ENCODE data around the gene ZNF57.

- TF ChIP-seq CTCF (IDR thresholded peaks at IDR 0.05) (no peak), POLR2A (IDR thresholded peaks at IDR 0.05) (no peak)
These were observed 5.3 kb downstream of the ZNF57 start for GRCh38 chr19:2905918-2906519.
